Measurements from ENCODE around the gene ERN1.

GRCh38 chr17:64115043-64115698, 14.8 kb downstream of the ERN1 start:
- TF ChIP-seq, protein P1, sequence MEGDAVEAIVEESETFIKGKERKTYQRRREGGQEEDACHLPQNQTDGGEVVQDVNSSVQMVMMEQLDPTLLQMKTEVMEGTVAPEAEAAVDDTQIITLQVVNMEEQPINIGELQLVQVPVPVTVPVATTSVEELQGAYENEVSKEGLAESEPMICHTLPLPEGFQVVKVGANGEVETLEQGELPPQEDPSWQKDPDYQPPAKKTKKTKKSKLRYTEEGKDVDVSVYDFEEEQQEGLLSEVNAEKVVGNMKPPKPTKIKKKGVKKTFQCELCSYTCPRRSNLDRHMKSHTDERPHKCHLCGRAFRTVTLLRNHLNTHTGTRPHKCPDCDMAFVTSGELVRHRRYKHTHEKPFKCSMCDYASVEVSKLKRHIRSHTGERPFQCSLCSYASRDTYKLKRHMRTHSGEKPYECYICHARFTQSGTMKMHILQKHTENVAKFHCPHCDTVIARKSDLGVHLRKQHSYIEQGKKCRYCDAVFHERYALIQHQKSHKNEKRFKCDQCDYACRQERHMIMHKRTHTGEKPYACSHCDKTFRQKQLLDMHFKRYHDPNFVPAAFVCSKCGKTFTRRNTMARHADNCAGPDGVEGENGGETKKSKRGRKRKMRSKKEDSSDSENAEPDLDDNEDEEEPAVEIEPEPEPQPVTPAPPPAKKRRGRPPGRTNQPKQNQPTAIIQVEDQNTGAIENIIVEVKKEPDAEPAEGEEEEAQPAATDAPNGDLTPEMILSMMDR (IDR thresholded peaks at IDR 0.05), result no peak
- no peak for TF ChIP-seq POLR2A (IDR thresholded peaks at IDR 0.05)
